HG02763 (cell line): Measurements from ENCODE around the gene MIP.
"Not testable (repeated sequence)": the region's sequence is repeated elsewhere in the genome, so short reads cannot be mapped to it uniquely, and the experiment has no call there.

Experiments used
- ATAC-seq: cut with Tn5 transposase; IDR thresholded peaks from one replicate; pipeline ENCODE4 v1.9.1; 2021; ENCODE audit warnings: mild to moderate bottlenecking, moderate library complexity; ENCODE audit not compliant: unreplicated experiment

The MIP gene

GRCh38 chr12:56468216-56469006 is 14.0 kb upstream of the MIP start, which contains the start of gene SPRYD4:
Gene SPRYD4 (plus strand): TSS chr12:56468578. CDS start chr12:56468592, 14 bp downstream.
- ATAC-seq = peak; percentile 91

- ATAC-seq = no peak
Measured at GRCh38 chr12:56462565-56462964, 8.1 kb upstream of the MIP start.

- no peak for ATAC-seq
Measured at GRCh38 chr12:56461235-56462159, 7.0 kb upstream of the MIP start.

GRCh38 chr12:56457817-56458216 is 3.4 kb upstream of the MIP start:
- no peak for ATAC-seq

GRCh38 chr12:56451147-56451546 is 3.3 kb downstream of the MIP start:
- no peak for ATAC-seq

GRCh38 chr12:56450241-56450640 is 4.2 kb downstream of the MIP start:
- ATAC-seq = no peak

GRCh38 chr12:56449622-56449984 is 4.9 kb downstream of the MIP start:
- no peak for ATAC-seq

GRCh38 chr12:56448860-56449621 is 5.4 kb downstream of the MIP start, which contains the start of gene TIMELESS:
Gene TIMELESS (minus strand): TSS chr12:56449426. CDS start chr12:56434170, 15,256 bp downstream.
- ATAC-seq = peak; percentile 92

- not testable (repeated sequence) for ATAC-seq
Measured at GRCh38 chr12:56443208-56443607, 11.2 kb downstream of the MIP start.

- no peak for ATAC-seq
Measured at GRCh38 chr12:56437430-56438176, 16.9 kb downstream of the MIP start.

GRCh38 chr12:56434828-56435227 is 19.6 kb downstream of the MIP start:
- no peak for ATAC-seq

- no peak for ATAC-seq
Measured at GRCh38 chr12:56431850-56432249, 22.6 kb downstream of the MIP start.

GRCh38 chr12:56431288-56431687 is 23.2 kb downstream of the MIP start:
- no peak for ATAC-seq

- no peak for ATAC-seq
Measured at GRCh38 chr12:56425940-56426438, 28.5 kb downstream of the MIP start.

- ATAC-seq = no peak
Measured at GRCh38 chr12:56425193-56425592, 29.3 kb downstream of the MIP start.

GRCh38 chr12:56420411-56420810 is 34.0 kb downstream of the MIP start:
- ATAC-seq = no peak

- no peak for ATAC-seq
Measured at GRCh38 chr12:56417739-56418138, 36.7 kb downstream of the MIP start.

GRCh38 chr12:56414401-56414800 is 40.1 kb downstream of the MIP start:
- no peak for ATAC-seq

GRCh38 chr12:56413392-56413791 is 41.1 kb downstream of the MIP start:
- no peak for ATAC-seq
